GM21360 (cell line): ENCODE measurements around the gene TOMM20.
"Not testable (repeated sequence)": the region's sequence is repeated elsewhere in the genome, so short reads cannot be mapped to it uniquely, and the experiment has no call there.

Experiments
- ATAC-seq: cut with Tn5 transposase; IDR thresholded peaks from one replicate; pipeline ENCODE4 v1.9.1; 2021; ENCODE audit warnings: mild to moderate bottlenecking, moderate library complexity; ENCODE audit not compliant: unreplicated experiment

TOMM20 gene

DNA sequence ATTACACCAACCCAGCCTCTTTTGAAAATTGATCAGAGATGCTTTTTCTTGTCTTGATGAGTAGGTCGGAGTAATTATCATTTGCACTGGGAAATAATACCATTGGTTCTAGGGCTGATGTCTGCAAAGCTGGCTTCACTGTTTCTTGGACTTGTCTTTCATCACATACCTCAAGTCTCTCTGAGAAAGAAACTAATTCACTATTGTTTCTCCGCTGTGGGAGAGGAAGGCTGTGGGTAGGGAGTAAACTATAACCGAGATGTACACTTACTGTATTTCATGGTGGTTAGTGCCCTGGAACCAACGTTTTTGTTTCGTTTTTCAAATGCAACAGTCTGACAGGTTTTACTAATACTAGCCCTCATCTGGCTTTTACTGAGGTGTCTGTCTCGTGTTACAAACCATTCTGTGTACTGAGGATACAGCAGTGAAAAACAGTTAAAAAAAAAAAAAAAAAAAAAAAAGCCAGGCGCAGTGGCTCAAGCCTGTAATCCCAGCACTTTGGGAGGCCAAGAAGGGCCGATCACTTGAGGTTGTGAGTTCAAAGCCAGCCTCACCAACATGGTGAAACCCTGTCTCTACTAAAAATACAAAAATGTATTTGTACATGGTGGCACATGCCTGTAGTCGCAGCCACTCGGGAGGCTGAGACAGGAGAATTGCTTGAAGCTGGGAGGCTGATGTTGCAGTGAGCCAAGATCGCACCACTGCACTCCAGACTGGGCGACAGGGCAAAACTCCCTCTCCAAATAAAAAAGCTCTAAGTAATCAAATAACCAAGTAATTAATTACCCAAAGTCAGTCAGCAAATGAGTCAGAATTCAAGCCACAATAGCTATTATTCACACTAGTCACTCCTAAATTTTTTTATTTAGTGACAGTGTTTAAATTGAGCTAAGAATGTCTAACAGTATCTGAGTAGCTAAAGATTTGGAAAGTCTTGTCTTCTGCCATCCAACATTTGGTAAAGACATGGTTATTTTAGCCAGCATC, 23.3 kb downstream of the TOMM20 start:
- ATAC-seq = peak; percentile 71

GRCh38 chr1:235102993-235103411, 25.6 kb downstream of the TOMM20 start:
- no peak for ATAC-seq

GRCh38 chr1:235102259-235102582, 26.4 kb downstream of the TOMM20 start:
- no peak for ATAC-seq

- no peak for ATAC-seq
Observed at GRCh38 chr1:235101558-235102258, 26.9 kb downstream of the TOMM20 start.

DNA sequence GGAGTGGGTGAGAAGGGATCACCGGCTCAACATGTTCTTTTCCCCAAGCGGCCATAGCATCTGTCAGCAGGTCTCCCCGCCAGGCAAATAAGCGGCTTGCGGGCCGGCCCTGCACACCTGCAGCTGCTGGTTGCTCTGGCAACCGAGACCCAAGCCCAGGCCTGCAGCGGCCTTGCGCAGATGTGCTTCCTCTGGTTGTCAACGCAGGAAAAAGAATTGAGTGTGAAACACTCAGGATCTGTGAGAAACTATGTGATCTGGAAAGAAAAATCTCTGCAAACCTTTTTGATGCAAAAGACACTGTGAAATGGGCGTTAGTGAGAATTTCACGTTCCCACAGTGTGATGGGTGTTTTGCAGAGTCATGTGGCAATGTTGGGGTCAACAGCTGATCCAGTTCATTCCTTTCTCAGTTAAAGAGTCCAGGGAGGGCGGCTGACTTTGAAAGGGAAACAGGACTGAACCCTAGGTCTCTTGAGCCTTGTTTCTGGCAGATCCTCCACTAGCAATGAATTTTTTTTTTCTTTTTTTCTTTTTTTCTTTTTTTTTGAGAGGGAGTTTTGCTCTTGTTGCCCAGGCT, 28.4 kb downstream of the TOMM20 start:
- no peak for ATAC-seq

GRCh38 chr1:235098991-235099390, 29.6 kb downstream of the TOMM20 start:
- ATAC-seq = no peak

DNA sequence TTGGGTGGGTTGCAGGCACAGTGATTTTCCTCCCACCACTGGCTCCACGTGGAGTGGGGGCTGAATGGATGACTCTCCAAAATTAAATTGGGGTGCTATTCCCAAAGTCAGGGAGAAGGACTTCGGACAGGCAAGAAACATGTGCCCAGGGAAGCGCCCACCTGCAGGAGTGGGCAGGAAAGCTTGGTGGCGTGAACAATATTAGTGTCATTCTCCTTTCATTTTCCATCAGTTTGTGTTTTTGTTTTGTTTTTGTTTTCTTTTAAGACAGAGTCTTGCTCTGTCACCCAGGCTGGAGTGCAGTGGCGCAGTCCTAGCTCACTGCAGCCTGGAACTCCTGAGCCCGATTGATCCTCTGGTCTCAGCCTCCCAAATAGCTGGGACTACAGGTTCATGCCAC, 30.1 kb downstream of the TOMM20 start:
- ATAC-seq = no peak

GRCh38 chr1:235097501-235097900, 31.1 kb downstream of the TOMM20 start:
- not testable (repeated sequence) for ATAC-seq

- no peak for ATAC-seq
Observed at GRCh38 chr1:235095938-235096562, 32.6 kb downstream of the TOMM20 start.

GRCh38 chr1:235093696-235094592, 34.7 kb downstream of the TOMM20 start:
- peak; percentile 64 for ATAC-seq

- no peak for ATAC-seq
Observed at GRCh38 chr1:235093013-235093695, 35.5 kb downstream of the TOMM20 start.

- ATAC-seq = not testable (repeated sequence)
Observed at GRCh38 chr1:235092415-235092814, 36.2 kb downstream of the TOMM20 start.

DNA sequence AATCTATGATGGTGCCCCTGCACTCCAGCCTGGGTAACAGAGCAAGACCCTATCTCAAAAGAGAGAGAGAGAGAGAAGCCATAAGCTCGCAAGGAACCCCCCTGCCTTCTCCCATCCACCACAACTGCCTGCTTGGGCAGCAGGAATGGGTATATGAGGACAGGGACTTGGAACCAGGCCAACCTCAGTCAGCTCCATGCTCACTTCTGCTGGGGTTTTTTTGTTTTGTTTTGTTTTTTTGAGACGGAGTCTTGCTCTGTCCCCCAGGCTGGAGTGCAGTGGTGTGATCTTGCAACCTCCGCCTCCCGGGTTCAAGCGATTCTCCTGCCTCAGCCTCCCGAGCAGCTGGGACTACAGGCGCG, 36.6 kb downstream of the TOMM20 start:
- not testable (repeated sequence) for ATAC-seq

DNA sequence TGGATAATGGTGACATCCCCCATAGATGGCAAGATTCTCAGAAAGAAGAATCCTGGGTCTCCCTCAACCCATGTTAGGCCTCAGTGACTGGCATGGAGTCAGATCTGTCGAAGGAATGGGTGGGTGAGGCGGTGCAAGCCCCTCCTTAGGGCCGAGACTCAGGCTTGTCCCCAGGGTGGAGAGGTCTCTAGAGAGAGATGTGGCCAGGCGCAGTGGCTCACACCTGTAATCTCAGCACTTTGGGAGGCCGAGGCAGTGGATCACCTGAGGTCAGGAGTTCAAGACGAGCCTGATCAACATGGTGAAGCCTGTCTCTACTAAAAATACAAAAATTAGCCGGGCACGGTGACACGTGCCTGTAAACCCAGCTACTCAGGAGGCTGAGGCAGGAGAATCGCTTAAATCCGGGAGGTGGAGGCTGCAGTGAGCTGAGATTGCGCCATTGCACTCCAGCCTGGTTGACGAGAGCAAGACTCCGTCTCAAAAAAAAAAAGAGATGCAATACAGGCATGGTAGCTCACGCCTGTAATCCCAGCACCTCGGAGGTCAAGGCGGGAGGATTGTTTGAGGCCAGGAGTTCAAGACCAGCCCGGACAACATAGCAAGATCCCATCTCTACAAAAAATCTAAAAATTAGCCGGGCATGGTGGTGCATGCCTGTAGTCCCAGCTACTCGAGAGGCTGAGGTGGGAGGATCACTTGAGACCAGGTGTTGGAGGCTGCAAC, 37.2 kb downstream of the TOMM20 start:
- not testable (repeated sequence) for ATAC-seq

DNA sequence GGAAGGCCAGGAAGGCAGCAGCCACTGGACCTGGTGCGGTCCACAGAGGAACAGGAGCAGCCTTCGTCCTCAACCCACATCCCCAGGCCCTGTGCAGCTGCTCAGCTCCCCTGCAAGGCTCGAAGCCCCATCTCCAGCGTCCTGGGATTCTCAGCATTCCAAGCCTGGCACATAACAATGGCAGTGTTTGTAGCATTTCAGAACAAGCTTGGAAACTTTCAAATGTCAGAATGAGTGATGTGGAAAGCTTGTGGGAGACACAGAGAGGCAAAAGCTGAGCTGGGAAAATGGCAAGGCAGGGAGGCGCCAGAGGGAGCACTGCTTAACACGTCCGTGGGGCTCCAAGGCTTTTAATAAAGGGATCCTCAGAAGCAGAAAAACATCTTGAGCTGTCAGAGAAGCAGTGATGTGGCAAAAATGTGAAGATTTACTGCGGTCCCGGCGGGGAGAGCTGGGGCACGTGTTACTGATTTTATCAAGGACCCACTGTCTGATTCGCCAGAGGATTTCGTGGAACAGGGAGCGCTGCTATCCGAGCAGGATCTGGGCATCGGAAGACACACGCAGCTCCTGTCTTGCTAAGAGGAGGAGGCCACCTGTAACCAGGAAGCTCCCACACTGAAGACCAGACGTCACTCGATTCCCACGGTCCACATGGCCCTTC, 38.1 kb downstream of the TOMM20 start:
- ATAC-seq = no peak

DNA sequence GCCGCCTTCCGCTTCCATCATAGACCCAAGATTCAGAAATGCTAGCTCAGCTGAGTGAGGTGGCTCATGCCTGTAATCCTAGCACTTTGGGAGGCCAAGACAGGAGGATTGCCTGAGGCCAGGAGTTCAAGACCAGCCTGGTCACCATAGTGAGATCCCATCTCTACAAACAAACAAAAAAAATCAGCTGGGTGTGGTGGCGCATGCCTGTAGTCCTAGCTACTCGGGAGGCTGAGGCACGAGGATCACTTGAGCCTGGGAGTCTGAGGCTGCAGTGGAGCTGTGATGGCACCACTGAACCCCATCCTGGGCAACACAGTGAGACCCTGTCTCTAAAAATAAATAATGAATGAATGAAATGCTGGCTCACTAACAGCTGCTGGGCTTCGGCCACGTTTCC, 39.7 kb downstream of the TOMM20 start:
- no peak for ATAC-seq

DNA sequence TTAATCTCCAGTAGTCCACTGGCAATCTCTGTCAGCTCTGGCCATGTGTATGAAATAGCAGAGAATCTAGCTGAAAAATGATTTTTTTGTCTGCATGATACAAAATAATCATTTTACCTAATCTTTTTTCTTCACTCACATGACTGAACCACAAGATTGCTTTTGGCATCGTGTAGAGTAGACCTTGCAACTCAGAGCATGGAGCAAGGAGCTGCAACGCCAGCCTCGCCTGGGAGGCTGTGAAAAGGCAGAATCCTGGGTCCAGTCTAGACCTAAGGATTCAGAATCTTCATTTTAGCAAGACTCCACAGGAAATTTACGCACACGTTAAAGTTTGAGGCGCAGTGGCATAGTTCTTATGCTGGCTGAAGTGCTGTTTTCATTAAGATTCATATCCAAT, 40.2 kb downstream of the TOMM20 start:
- no peak for ATAC-seq

GRCh38 chr1:235087906-235088305, 40.7 kb downstream of the TOMM20 start:
- no peak for ATAC-seq
